Vagina (tissue), 2 donors: ENCODE results near the gene GPR158. TPM values are rescaled to one million over a fixed set of nuclear protein-coding genes. Genes with fewer than 3 reads are reported as not detected.
"Not testable (repeated sequence)": the region's sequence is repeated elsewhere in the genome, so short reads cannot be mapped to it uniquely, and the experiment has no call there.

Source experiments
- DNase-seq, 2 donors: peaks; one replicate each; pipeline ENCODE4 v3.0.0-alpha.2; 2017; ENCODE audit errors: extremely low spot score in 2 of 2
- H3K27ac ChIP-seq: fragments of 200-600 bp; sonication (generic); one replicate; pipeline ENCODE4 v1.5.1; 2019
- H3K27me3 ChIP-seq: fragments of 200-600 bp; sonication (generic); one replicate; pipeline ENCODE4 v1.5.1; 2019
- H3K36me3 ChIP-seq, 2 donors: fragments of 200-600 bp; sonication (generic); one replicate each; pipeline ENCODE4 v1.5.1; 2017 to 2019
- H3K4me1 ChIP-seq: fragments of 200-600 bp; sonication (generic); one replicate; pipeline ENCODE4 v1.5.1; 2019
- H3K4me3 ChIP-seq, 2 donors: fragments of 200-600 bp; sonication (generic); 1 replicate in 1 of 2; 2 replicates in 1 of 2; pipeline ENCODE4 v1.5.1; 2016 to 2019
- H3K9me3 ChIP-seq: fragments of 200-600 bp; sonication (generic); one replicate; pipeline ENCODE4 v1.5.1; 2019
- CTCF ChIP-seq, 3 experiments: fragments of 450-650 bp in 2 of 3; fragments of 200-600 bp in 1 of 3; sonication (generic) in 1 of 3; IDR thresholded peaks; one replicate each; pipeline ENCODE4 v1.5.1; 2017 to 2019; ENCODE audit warnings: antibody characterized with exemption in 3 of 3, mild to moderate bottlenecking in 2 of 3, moderate library complexity in 2 of 3
- POLR2A ChIP-seq, 2 donors: fragments of 450-650 bp; IDR thresholded peaks; one replicate each; pipeline ENCODE4 v1.6.1; 2017; ENCODE audit warnings: antibody characterized with exemption in 2 of 2, mild to moderate bottlenecking in 2 of 2, moderate library complexity in 2 of 2
- POLR2AphosphoS5 ChIP-seq, 2 donors: sonication (generic); formaldehyde crosslinking; IDR thresholded peaks; one replicate each; pipeline ENCODE4 v1.9.0; 2017; ENCODE audit warnings: antibody characterized with exemption in 2 of 2, mild to moderate bottlenecking in 2 of 2, low read depth in 1 of 2; ENCODE audit not compliant: insufficient read depth in 1 of 2
- intact Hi-C: fragments of 100-400 bp; cut with DNase I; formaldehyde crosslinking; loops from one replicate; pipeline ENCODE4 v1.15.1; 2023
- total RNA-seq: library from RNA; depleted of rRNA; stranded (reverse); fragments of >200 nt; gene quantifications from one replicate; pipeline ENCODE4 v1.2.3, GENCODE V29; 2016

GPR158 gene
- total RNA-seq, 1 donor from 2014 or later: 0.49 TPM

GRCh38 chr10:25327273-25327672 is 152.5 kb downstream of the GPR158 start:
- Histone ChIP-seq H3K9me3 (no peaks in the 10 kb centered on the region), H3K36me3 (no peaks in the 10 kb centered on the region), H3K27ac (no peak overlapping the region), H3K27me3 (no peaks in the 10 kb centered on the region), H3K4me1 (no peaks in the 10 kb centered on the region), H3K4me3 (no peak overlapping the region)
- intact Hi-C loops: no loop called here
- no peak for TF ChIP-seq POLR2A (IDR thresholded peaks at IDR 0.05)
- TF ChIP-seq POLR2AphosphoS5 (IDR thresholded peaks at IDR 0.05; ENCODE audit: insufficient read depth in 1 of 2, low read depth in 1 of 2): no peak
- TF ChIP-seq CTCF (IDR thresholded peaks at IDR 0.05): no peak
- no peak for DNase-seq

- no peaks in the 10 kb centered on the region for H3K36me3 ChIP-seq
- H3K9me3 ChIP-seq: no peaks in the 10 kb centered on the region
- TF ChIP-seq POLR2AphosphoS5 (IDR thresholded peaks at IDR 0.05; ENCODE audit: insufficient read depth in 1 of 2, low read depth in 1 of 2) (no peak), POLR2A (IDR thresholded peaks at IDR 0.05) (no peak), CTCF (IDR thresholded peaks at IDR 0.05) (no peak)
- no peaks in the 10 kb centered on the region for H3K4me1 ChIP-seq
- H3K27me3 ChIP-seq: no peaks in the 10 kb centered on the region
- DNase-seq: no peak
- H3K27ac ChIP-seq: no peak overlapping the region
- intact Hi-C loops: no loop called here
- no peak overlapping the region for H3K4me3 ChIP-seq
These were observed 153.6 kb downstream of the GPR158 start for GRCh38 chr10:25328361-25328760.

- H3K27me3 ChIP-seq, H3K4me3 ChIP-seq, intact Hi-C loops, H3K36me3 ChIP-seq, DNase-seq, H3K27ac ChIP-seq, H3K9me3 ChIP-seq, H3K4me1 ChIP-seq: not testable (repeated sequence)
These were observed 154.8 kb downstream of the GPR158 start for GRCh38 chr10:25329587-25329986.

GRCh38 chr10:25334445-25334844 is 159.6 kb downstream of the GPR158 start:
- no peak for DNase-seq
- no peaks in the 10 kb centered on the region for H3K36me3 ChIP-seq
- H3K9me3 ChIP-seq: no peaks in the 10 kb centered on the region
- intact Hi-C loops: no loop called here
- TF ChIP-seq POLR2A (IDR thresholded peaks at IDR 0.05) (no peak), CTCF (IDR thresholded peaks at IDR 0.05) (no peak), POLR2AphosphoS5 (IDR thresholded peaks at IDR 0.05; ENCODE audit: insufficient read depth in 1 of 2, low read depth in 1 of 2) (no peak)
- H3K27ac ChIP-seq: no peak overlapping the region
- no peaks in the 10 kb centered on the region for H3K4me1 ChIP-seq
- no peak overlapping the region for H3K4me3 ChIP-seq
- no peaks in the 10 kb centered on the region for H3K27me3 ChIP-seq

GRCh38 chr10:25336330-25336729 is 161.5 kb downstream of the GPR158 start:
- Histone ChIP-seq H3K4me3 (no peak overlapping the region), H3K4me1 (no peaks in the 10 kb centered on the region), H3K36me3 (no peaks in the 10 kb centered on the region), H3K9me3 (no peaks in the 10 kb centered on the region), H3K27ac (no peak overlapping the region), H3K27me3 (no peaks in the 10 kb centered on the region)
- TF ChIP-seq CTCF (IDR thresholded peaks at IDR 0.05) (no peak), POLR2A (IDR thresholded peaks at IDR 0.05) (no peak), POLR2AphosphoS5 (IDR thresholded peaks at IDR 0.05; ENCODE audit: insufficient read depth in 1 of 2, low read depth in 1 of 2) (no peak)
- intact Hi-C loops: no loop called here
- no peak for DNase-seq

- DNase-seq: no peak
- Histone ChIP-seq H3K27me3 (no peaks in the 10 kb centered on the region), H3K36me3 (no peaks in the 10 kb centered on the region), H3K27ac (no peak overlapping the region), H3K4me1 (no peaks in the 10 kb centered on the region), H3K4me3 (no peak overlapping the region), H3K9me3 (no peaks in the 10 kb centered on the region)
- TF ChIP-seq POLR2A (IDR thresholded peaks at IDR 0.05) (no peak), CTCF (IDR thresholded peaks at IDR 0.05) (no peak), POLR2AphosphoS5 (IDR thresholded peaks at IDR 0.05; ENCODE audit: insufficient read depth in 1 of 2, low read depth in 1 of 2) (no peak)
- intact Hi-C loops: no loop called here
These were observed 163.5 kb downstream of the GPR158 start for GRCh38 chr10:25338271-25338670.
